Heart right ventricle (tissue), 16 donors: ENCODE results near the gene CD68. TPM values are rescaled to one million over a fixed set of nuclear protein-coding genes. Genes with fewer than 3 reads are reported as not detected.

Experiments used
- ATAC-seq, 8 donors: fragments of 200-7000 bp; cut with Tn5 transposase; one replicate each; pipeline ENCODE4 v1.9.1; 2020; ENCODE audit warnings: mild to moderate bottlenecking in 8 of 8, moderate library complexity in 8 of 8, moderate number of reproducible peaks in 1 of 8
- DNase-seq, 2 donors: peaks; one replicate each; pipeline ENCODE4 v3.0.0-alpha.2; 2020
- H3K27ac ChIP-seq, 10 donors: fragments of 200-600 bp; sonication (generic) in 2 of 10; one replicate each; pipeline versions ENCODE4 v1.5.0 to v1.8.0; 2020 to 2022; ENCODE audit warnings: mild to moderate bottlenecking in 3 of 10
- H3K27me3 ChIP-seq, 7 donors: fragments of 200-600 bp; one replicate each; pipeline ENCODE4 v1.8.0; 2021 to 2022; ENCODE audit warnings: mild to moderate bottlenecking in 2 of 7
- H3K36me3 ChIP-seq, 9 donors: fragments of 200-600 bp; sonication (generic) in 1 of 9; one replicate each; pipeline versions ENCODE4 v1.5.0 to v1.8.0; 2020 to 2022; ENCODE audit warnings: mild to moderate bottlenecking in 2 of 9
- H3K4me1 ChIP-seq, 9 donors: fragments of 200-600 bp; sonication (generic) in 1 of 9; one replicate each; pipeline versions ENCODE4 v1.5.0 to v1.8.0; 2020 to 2022; ENCODE audit warnings: mild to moderate bottlenecking in 4 of 9
- H3K4me3 ChIP-seq, 10 donors: fragments of 200-600 bp; sonication (generic) in 2 of 10; one replicate each; pipeline versions ENCODE4 v1.5.0 to v1.8.0; 2020 to 2022; ENCODE audit warnings: mild to moderate bottlenecking in 7 of 10, moderate library complexity in 2 of 10
- H3K9me3 ChIP-seq, 11 donors: fragments of 200-600 bp in 10 of 11; sonication (generic) in 2 of 11; one replicate each; pipeline versions ENCODE4 v1.5.0 to v1.8.0; 2013 to 2022; ENCODE audit warnings: mild to moderate bottlenecking in 2 of 11, control low read depth in 1 of 11, moderate library complexity in 1 of 11
- CTCF ChIP-seq, 9 donors: fragments of 200-600 bp; sonication (generic) in 2 of 9; IDR thresholded peaks; one replicate each; pipeline versions ENCODE4 v1.5.0 to v1.8.0; 2021 to 2022; ENCODE audit warnings: antibody characterized with exemption in 9 of 9, mild to moderate bottlenecking in 5 of 9, moderate library complexity in 1 of 9
- WGBS, 2 donors: extraction: QIAGEN DNeasy Blood & Tissue Kit; methylation state at CpG; one replicate each; pipeline ENCODE4 v1.1.7; 2013; ENCODE audit warnings: inconsistent platforms in 1 of 2; 5-methylcytosine and 5-hydroxymethylcytosine counted together
- intact Hi-C, 10 donors: fragments of 100-400 bp; cut with DNase I; formaldehyde crosslinking; loops; one replicate each; pipeline versions ENCODE4 v1.11.1 to v1.14.2; 2022
- polyA plus RNA-seq, 2 donors: library from polyadenylated mRNA; stranded (reverse); fragments of 200-250 nt; gene quantifications; one replicate each; pipeline ENCODE4 v1.2.3, GENCODE V29; 2013
- total RNA-seq, 10 donors: library from RNA; stranded (reverse); fragmentation: NEBNext Ultra II Directional in 3 of 10; extraction: Animal tissue kit (Norgen Biotek cat#: 25700) in 3 of 10; gene quantifications; one replicate each; pipeline versions ENCODE4 v1.2.1 to v1.2.4, GENCODE V29; 2021 to 2023
- donor health status: Arrhythmogenic right ventricular cardiomyopathy.
- donor health status: ischemic (EF 13 %, LVEDD 7.1; RV severe dilation, severe dysfunction).
- donor health status: healthy with polysubstance abuse.
- donor health status: DM: no; HTN: yes; CAD: no.
- donor health status: DM: no; HTN: no; CAD: no.
- donor health status: ischemic (EF 25% LVEDD 6.9; RV normal size, moderate dysfunction).
- donor health status: ischemic (EF 25% LVEDD 5.7; RV mildly dilated, moderate dysfunction).
- donor health status: healthy.
- donor health status: DM: yes; HTN: yes; CAD: no.
- donor health status: Ischemic cardiomyopathy.
- donor health status: ischemic (EF 35%, LVEDD 5.7; RV mildly dilated, moderate dysfunction).
- donor health status: nonischemic (EF 11% LVEDD 7.7; RV severe dilation, severe dysfunction).
- donor health status: DM: yes; HTN: yes; CAD: no.
- donor health status: PGD.
- donor health status: ischemic (EF 29% LVEDD 5.4; RV normal size, mild dysfunction).
- donor health status: nonischemic (EF 23%, LVEDD 6.1; RV moderate dilation, normal function).

CD68 gene
- total and polyA plus RNA-seq, 12 donors = 4.7 to 128 (median 16.1) TPM

GRCh38 chr17:7560172-7561027 is 19.0 kb upstream of the CD68 start:
- Histone ChIP-seq H3K27me3 (no peaks in the 10 kb centered on the region), H3K4me1 (peaks cover 41 to 76% (median 69%) of the 10 kb centered on the region in 9 donors), H3K9me3 (no peaks in the 10 kb centered on the region), H3K4me3 (peak overlapping the region in 9 of 10 donors; percentile 84 to 100 (median 96)), H3K27ac (peak overlapping the region; percentile 83 to 99 (median 94)), H3K36me3 (peaks cover 0 to 31% (median 21%) of the 10 kb centered on the region in 9 donors)
- intact Hi-C loops = loop anchor here in 8 of 10 donors (1.0 to 10.0 kb wide), 13 partner anchors 38 to 306 kb away; partner anchors contain the start of genes KCTD11 (in 4 of the 8), TMEM95 (in 3 of the 8), FGF11 (in 2 of the 8) and POLR2A (in 2 of the 8)
- 25 to 34% methylated on average over 22 of the region's 22 CpGs for WGBS, 2 donors
- TF ChIP-seq CTCF (IDR thresholded peaks at IDR 0.05) = peak in 8 of 9 donors; percentile 31 to 58 (median 42)
- DNase-seq (peak; percentile 58 to 63), ATAC-seq (peak in 6 of 8 donors; percentile 26 to 45 (median 36))

- Histone ChIP-seq H3K27me3 (no peaks in the 10 kb centered on the region), H3K4me1 (peaks cover 41 to 73% (median 69%) of the 10 kb centered on the region in 9 donors), H3K9me3 (no peaks in the 10 kb centered on the region), H3K4me3 (peak overlapping the region; percentile 84 to 100 (median 96)), H3K27ac (peak overlapping the region; percentile 83 to 99 (median 94)), H3K36me3 (peaks cover 0 to 38% (median 28%) of the 10 kb centered on the region in 9 donors)
- intact Hi-C loops = loop anchor here in 8 of 10 donors (1.0 to 10.0 kb wide), 13 partner anchors 38 to 306 kb away; partner anchors contain the start of genes KCTD11 (in 4 of the 8), TMEM95 (in 3 of the 8), FGF11 (in 2 of the 8) and POLR2A (in 2 of the 8)
- 0 to 1% methylated on average over 32 of the region's 32 CpGs for WGBS, 2 donors
- TF ChIP-seq CTCF (IDR thresholded peaks at IDR 0.05) = peak; percentile 80 to 93 (median 87)
- peak; percentile 66 to 86 (median 78) for ATAC-seq
- DNase-seq = peak; percentile 91 to 92
Measured at GRCh38 chr17:7561028-7561575, 18.3 kb upstream of the CD68 start.

- ATAC-seq = peak; percentile 79 to 92 (median 85)
- no peaks in the 10 kb centered on the region for H3K27me3 ChIP-seq
- peaks cover 0 to 44% (median 28%) of the 10 kb centered on the region in 9 donors for H3K36me3 ChIP-seq
- WGBS, 2 donors = 0% methylated on average over 63 to 82 of the region's 82 CpGs
- TF ChIP-seq CTCF (IDR thresholded peaks at IDR 0.05) = no peak
- DNase-seq = peak; percentile 90 to 93
- H3K27ac ChIP-seq = peak within 1 kb of the TSS; percentile 83 to 99 (median 94)
- H3K4me3 ChIP-seq = peak within 1 kb of the TSS; percentile 84 to 100 (median 96)
- intact Hi-C loops = loop anchor here in 8 of 10 donors (1.0 to 10.0 kb wide), 13 partner anchors 39 to 307 kb away; partner anchors contain the start of genes KCTD11 (in 4 of the 8), TMEM95 (in 3 of the 8), FGF11 (in 2 of the 8) and POLR2A (in 2 of the 8)
- H3K4me1 ChIP-seq = peaks cover 41 to 73% (median 68%) of the 10 kb centered on the region in 9 donors
- no peaks in the 10 kb centered on the region for H3K9me3 ChIP-seq
Measured at GRCh38 chr17:7561589-7562207, 17.7 kb upstream of the CD68 start, which contains the start of gene SENP3. Gene SENP3, plus strand, starts transcription at chr17:7561919. Its CDS starts 1,158 bp downstream, at chr17:7563077.
